ENCODE measurements around the gene TCF7L2. TPM values are rescaled to one million over a fixed set of nuclear protein-coding genes. Genes with fewer than 3 reads are reported as not detected.

Gene TCF7L2
- total and polyA plus RNA-seq, 9 of the 15 experiments (the other 6 are each of a cell fraction or from before 2014, with no cell fraction given), result 0.32 to 2.8 (median 0.92) TPM

GRCh38 chr10:112984756-112985155, 34.7 kb downstream of the TCF7L2 start:
- ATAC-seq (no peak), FAIRE-seq (no peak), DNase-seq (ENCODE audit: extremely low read depth in 1 of 4, low spot score in 3 of 4) (no peak)
- Histone ChIP-seq H3K4me3 (no peak overlapping the region), H2AFZ (ENCODE audit: low read depth, low read length) (no peak overlapping the region), H3K9me3 (replicated peaks; ENCODE audit: control insufficient read depth, insufficient read depth, low read depth, low read length) (no peaks in the 10 kb centered on the region), H3K4me2 (ENCODE audit: insufficient read depth, low read length) (no peak overlapping the region), H3K9me1 (ENCODE audit: control insufficient read depth, insufficient read depth, low read length) (no peaks in the 10 kb centered on the region), H3K79me2 (ENCODE audit: control insufficient read depth, insufficient read depth, low read length) (no peaks in the 10 kb centered on the region), H3K36me3 (ENCODE audit: control insufficient read depth, insufficient read depth, low read length) (no peaks in the 10 kb centered on the region), H4K20me1 (replicated peaks; ENCODE audit: control insufficient read depth, insufficient read depth, low read length) (no peaks in the 10 kb centered on the region), H3K4me1 (replicated peaks in 1 of 2; ENCODE audit: control insufficient read depth in 2 of 2, insufficient read depth in 2 of 2, low read length in 2 of 2) (no peaks in the 10 kb centered on the region; a peak in 1 of 5 replicates), H3K27me3 (ENCODE audit: control insufficient read depth in 2 of 2, insufficient read depth in 2 of 2, low read length in 2 of 2) (no peaks in the 10 kb centered on the region), H3K9ac (ENCODE audit: insufficient read depth in 1 of 2, low read depth in 2 of 2, low read length in 2 of 2) (no peak overlapping the region), H3K27ac (ENCODE audit: extremely low read depth, low read depth, low read length) (no peak overlapping the region)
- no peak for TF ChIP-seq SPI1 (IDR thresholded peaks at IDR 0.05; ENCODE audit: borderline replicate concordance, low read depth, low read length)
- no peak for TF ChIP-seq THAP7 (CRISPR knock-in tag; IDR thresholded peaks at IDR 0.05)
- no peak for TF ChIP-seq ZNF699 (CRISPR knock-in tag; IDR thresholded peaks at IDR 0.05; ENCODE audit: insufficient replicate concordance)
- no peak for TF ChIP-seq ZNF24 (IDR thresholded peaks at IDR 0.05)
- no peak for TF ChIP-seq GMEB1 (CRISPR knock-in tag; IDR thresholded peaks at IDR 0.05)
- TF ChIP-seq REST (IDR thresholded peaks at IDR 0.05; ENCODE audit: borderline replicate concordance), result no peak
- TF ChIP-seq REST (CRISPR knock-in tag; IDR thresholded peaks at IDR 0.05; ENCODE audit: low read depth), result no peak
- ChIA-PET POLR2A (no interaction called here), CTCF (ENCODE audit: low intra/inter-chr PET ratio) (no interaction called here)
- in situ Hi-C loops (cut with MboI), result no loop called here
- BruUV-seq (replicated peaks), result no TSS peak
- 23% methylated on average over 6 of the region's 8 CpGs for WGBS (ENCODE audit: insufficient coverage, low coverage, missing lambda C conversion rate)
- intact Hi-C loops (cut with micrococcal nuclease), result no loop called here
